HL-60/S4 treated with phorbol 12-myristate 13-acetate at 8.2 ng/mL for 4 days and 3 days (cell line): ENCODE measurements around the gene RAI1.

Experiments used
- in situ Hi-C: fragments of 300-500 bp; cut with MboI; formaldehyde crosslinking; loops from 2 replicates; pipeline ENCODE4 v1.15.0; 2022; ENCODE audit warnings: low sequenced_read_pairs

RAI1 gene, protein sequence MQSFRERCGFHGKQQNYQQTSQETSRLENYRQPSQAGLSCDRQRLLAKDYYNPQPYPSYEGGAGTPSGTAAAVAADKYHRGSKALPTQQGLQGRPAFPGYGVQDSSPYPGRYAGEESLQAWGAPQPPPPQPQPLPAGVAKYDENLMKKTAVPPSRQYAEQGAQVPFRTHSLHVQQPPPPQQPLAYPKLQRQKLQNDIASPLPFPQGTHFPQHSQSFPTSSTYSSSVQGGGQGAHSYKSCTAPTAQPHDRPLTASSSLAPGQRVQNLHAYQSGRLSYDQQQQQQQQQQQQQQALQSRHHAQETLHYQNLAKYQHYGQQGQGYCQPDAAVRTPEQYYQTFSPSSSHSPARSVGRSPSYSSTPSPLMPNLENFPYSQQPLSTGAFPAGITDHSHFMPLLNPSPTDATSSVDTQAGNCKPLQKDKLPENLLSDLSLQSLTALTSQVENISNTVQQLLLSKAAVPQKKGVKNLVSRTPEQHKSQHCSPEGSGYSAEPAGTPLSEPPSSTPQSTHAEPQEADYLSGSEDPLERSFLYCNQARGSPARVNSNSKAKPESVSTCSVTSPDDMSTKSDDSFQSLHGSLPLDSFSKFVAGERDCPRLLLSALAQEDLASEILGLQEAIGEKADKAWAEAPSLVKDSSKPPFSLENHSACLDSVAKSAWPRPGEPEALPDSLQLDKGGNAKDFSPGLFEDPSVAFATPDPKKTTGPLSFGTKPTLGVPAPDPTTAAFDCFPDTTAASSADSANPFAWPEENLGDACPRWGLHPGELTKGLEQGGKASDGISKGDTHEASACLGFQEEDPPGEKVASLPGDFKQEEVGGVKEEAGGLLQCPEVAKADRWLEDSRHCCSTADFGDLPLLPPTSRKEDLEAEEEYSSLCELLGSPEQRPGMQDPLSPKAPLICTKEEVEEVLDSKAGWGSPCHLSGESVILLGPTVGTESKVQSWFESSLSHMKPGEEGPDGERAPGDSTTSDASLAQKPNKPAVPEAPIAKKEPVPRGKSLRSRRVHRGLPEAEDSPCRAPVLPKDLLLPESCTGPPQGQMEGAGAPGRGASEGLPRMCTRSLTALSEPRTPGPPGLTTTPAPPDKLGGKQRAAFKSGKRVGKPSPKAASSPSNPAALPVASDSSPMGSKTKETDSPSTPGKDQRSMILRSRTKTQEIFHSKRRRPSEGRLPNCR (N-terminal part only)

GRCh38 chr17:17681187-17681743, at the start of gene RAI1:
Gene RAI1, plus strand, starts transcription at chr17:17681458. Its CDS starts 111,491 bp downstream, at chr17:17792949.
- in situ Hi-C loops, result loop anchor here (25.0 kb wide), 1 partner anchor 356 kb away; the partner anchor contains the start of genes ATPAF2 and GID4

- in situ Hi-C loops, result loop anchor here (25.0 kb wide), 1 partner anchor 270 kb away; no protein-coding TSS in a partner anchor
Measured at GRCh38 chr17:17632690-17633089, 48.6 kb upstream of the RAI1 start.

DNA sequence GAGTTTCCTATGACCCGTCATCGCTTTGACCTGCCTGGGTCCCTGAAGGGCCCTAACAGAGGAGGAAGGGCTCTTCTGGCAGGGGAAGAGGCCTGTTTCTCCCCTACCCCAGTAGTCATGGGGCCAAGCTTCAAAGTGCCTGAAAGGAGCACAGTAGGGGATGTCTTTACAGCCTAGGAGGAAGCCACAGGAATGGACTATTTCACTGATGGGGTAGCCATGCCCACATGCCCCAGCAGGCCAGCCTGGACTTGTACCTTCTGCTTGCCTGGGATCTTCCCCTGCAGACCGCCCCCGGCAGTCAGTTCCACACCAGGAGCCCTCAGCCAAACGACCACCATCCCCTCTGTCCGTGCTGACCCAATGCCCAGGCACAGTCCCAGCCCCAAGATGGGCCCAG, 47.9 kb upstream of the RAI1 start:
- in situ Hi-C loops, result loop anchor here (25.0 kb wide), 1 partner anchor 271 kb away; no protein-coding TSS in a partner anchor

DNA sequence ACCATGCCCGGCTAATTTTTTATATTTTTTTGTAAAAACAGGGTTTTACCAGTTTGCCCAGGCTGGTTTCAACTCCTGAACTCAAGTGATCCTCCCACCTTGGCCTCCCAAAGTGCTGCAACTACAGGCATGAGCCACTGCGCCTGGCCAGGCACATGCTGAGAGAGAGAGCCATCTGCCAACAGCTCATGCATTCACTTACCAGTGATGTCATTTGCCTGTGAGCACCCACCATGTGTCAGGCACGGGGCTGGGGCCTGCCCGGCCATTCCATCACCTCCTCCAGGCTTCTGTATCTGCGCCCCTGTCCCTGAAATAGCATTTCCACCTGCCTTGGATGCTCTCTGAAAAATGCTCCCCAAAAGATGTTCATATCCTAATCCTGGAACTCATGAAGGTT, 46.1 kb upstream of the RAI1 start:
- in situ Hi-C loops, result loop anchor here (25.0 kb wide), 1 partner anchor 273 kb away; no protein-coding TSS in a partner anchor

- in situ Hi-C loops, result loop anchor here (25.0 kb wide), 1 partner anchor 273 kb away; no protein-coding TSS in a partner anchor
Measured at GRCh38 chr17:17635537-17636271, 45.6 kb upstream of the RAI1 start.

DNA sequence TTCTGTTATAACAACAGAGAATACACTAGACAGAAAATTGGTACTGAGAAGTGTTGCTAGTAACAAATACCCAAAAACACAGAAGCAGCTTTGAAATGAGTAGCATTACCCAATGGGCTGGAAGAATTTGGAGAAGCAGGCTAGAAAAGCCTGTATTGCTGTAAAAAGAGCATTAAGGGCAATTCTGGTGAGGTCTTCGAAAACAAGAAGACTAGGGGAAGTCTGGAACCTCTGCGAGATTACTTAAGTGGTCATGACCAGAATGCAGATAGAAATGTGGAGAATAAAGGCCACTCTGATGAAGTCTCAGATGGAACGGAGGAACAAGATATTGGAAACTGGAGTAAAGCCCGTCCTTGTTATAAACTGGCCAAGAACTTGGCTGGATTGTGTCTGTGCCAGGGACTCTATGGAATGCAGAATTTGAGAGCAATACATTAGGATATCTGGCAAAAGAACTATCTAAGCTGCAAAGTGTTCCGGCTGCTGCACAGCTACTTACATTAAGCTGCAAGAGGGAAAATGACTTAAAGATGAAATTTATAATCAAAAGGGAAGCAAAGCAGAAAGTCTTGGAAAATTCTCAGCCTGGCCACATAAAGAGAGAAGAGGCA, 44.9 kb upstream of the RAI1 start:
- in situ Hi-C loops, result loop anchor here (25.0 kb wide), 1 partner anchor 274 kb away; no protein-coding TSS in a partner anchor

GRCh38 chr17:17638467-17638866, 42.8 kb upstream of the RAI1 start:
- in situ Hi-C loops, result loop anchor here (25.0 kb wide), 1 partner anchor 276 kb away; no protein-coding TSS in a partner anchor

DNA sequence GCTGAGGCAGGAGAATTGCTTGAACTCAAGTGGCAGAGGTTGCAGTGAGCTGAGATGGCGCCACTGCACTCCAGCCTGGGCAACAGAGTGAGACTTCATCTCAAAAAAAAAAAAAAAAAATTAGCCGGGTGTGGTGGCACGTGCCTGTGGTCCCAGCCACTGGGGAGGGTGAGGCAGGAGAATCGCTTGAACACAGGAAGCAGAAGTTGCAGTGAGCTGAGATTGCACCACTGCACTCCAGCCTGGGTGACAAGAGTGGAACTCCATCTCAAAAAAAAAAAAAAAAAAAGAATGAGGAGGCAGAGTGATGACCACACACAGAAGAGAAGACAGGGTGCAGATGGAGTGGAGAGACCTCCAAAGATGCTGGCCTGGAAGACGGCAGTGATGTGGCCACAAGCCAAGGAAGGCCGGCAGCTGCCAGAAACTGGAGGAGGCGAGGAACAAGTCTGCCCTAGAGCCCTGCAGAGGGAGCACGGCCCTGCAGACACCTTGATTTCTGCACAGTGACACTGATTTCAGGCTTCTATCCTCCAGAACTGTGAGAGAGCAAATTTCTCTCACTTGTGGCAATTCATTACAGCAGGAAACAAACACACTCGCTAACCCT, 41.5 kb upstream of the RAI1 start:
- in situ Hi-C loops, result loop anchor here (25.0 kb wide), 1 partner anchor 277 kb away; no protein-coding TSS in a partner anchor

- in situ Hi-C loops, result loop anchor here (25.0 kb wide), 1 partner anchor 280 kb away; no protein-coding TSS in a partner anchor
Measured at GRCh38 chr17:17641621-17642409, 39.4 kb upstream of the RAI1 start.

GRCh38 chr17:17645148-17645547, 36.1 kb upstream of the RAI1 start:
- in situ Hi-C loops, result loop anchor here (25.0 kb wide), 1 partner anchor 283 kb away; no protein-coding TSS in a partner anchor

DNA sequence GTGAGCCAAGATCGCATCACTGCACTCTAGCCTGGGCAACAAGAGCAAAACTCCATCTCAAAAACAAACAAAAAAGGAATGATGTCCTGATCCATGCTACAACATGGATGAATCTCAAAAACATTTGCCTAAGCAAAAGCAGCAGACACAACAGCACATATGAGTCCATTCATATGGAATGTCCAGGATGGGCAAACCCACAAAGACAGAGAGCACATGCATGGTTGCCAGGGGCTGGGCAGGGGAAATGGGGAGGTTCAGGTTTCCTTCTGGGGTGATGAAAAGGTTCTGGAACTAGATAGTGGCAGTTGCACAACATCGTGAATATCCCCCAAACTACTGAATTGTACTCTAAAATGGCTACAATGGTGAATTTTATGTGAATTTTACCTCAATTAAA, 35.3 kb upstream of the RAI1 start:
- in situ Hi-C loops, result loop anchor here (25.0 kb wide), 1 partner anchor 284 kb away; no protein-coding TSS in a partner anchor

- in situ Hi-C loops, result loop anchor here (25.0 kb wide), 1 partner anchor 285 kb away; no protein-coding TSS in a partner anchor
Measured at GRCh38 chr17:17647524-17648178, 33.6 kb upstream of the RAI1 start.

DNA sequence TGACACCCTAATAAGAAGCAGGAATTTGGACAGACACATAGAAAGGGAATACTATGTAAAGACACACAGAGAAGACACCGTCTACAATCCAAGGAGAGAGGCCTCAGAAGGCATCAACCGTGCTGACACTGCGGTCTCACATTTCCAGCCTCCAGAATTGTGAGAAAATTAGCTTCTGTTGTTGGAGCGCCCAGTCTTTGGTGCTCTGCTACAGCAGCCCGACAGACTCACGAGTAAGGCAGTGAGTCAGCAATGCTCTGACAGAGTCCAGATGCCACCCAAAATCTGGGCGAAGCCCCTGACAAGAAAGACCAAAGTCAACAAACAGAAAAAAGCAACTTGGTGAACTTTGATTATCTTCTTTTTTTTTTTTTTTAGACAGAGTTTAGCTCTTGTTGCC, 32.5 kb upstream of the RAI1 start:
- in situ Hi-C loops, result loop anchor here (25.0 kb wide), 1 partner anchor 286 kb away; no protein-coding TSS in a partner anchor

DNA sequence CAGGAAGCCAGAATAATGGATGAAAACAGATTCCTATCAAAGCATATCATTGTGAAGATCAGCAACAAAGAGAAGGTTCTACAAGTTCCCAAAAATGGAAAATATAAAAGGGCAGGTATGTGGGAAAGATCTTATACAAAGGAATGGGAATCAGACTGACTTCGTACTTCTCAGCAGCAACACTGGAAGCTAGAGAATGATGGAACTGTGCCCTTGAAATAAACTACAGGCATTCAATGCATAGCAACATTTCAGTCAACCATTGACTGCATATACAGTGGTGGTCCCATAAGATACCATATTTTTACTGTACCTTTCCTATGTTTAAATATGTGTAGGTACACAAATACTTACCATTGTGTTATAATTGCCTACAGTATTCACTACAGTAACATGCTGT, 30.3 kb upstream of the RAI1 start:
- in situ Hi-C loops, result no loop called here

DNA sequence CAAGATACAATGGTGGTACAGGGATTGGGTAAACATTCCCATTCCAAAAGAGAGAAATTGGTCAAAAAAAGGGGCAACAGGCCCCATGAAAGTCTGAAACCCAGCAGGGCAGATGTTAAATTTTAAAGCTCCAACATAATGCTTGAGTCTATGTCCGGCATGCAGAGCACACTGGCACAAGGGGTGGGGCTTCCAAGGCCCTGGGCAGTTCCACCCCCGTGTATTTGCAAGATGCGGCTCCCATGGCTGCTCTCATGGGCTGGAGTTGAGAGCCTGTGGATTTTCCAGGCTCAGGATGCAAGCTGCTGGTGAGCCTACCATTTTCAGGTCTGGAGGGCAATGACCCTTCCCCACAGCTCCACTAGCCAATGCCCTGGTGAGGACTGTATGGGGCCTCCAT, 27.9 kb upstream of the RAI1 start:
- in situ Hi-C loops, result no loop called here

DNA sequence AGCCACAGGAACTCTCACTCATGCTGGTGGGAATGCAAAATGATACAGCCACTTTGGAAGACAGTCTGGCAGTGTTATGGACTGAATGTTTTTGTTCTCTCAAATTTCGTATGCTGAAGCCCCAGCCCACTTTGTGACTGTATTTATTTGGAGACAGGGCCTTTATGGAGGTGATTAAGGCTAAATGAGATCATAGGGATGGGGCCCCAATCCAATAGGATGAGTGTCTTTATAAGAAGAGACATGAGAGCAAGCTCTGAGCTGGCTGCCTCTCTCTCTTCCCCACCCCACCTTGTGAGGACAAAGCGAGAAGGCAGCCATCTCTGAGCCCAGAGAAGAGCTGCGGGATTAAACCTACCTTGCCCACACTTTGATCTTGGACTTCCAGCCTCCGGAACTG, 21.9 kb upstream of the RAI1 start:
- in situ Hi-C loops, result no loop called here

DNA sequence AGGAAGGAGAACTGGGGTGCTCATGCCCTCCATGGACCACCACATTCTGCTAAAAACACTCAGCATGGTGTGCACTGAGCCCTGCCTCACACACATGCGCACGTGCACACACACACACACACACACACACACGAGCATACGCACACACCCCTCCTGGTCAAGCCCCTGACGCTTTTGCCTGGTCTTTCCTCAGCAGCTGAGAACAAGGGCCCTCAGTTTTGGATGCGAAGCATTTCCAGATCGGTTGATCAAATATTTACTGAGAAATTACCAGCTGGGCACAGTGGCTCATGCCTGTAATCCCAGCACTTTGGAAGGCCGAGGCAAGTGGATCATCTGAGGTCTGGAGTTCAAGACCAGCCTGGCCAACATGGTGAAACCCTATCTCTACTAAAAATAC, 20.1 kb upstream of the RAI1 start:
- in situ Hi-C loops, result no loop called here
